ENCODE data around the gene LCA5L. TPM values are rescaled to one million over a fixed set of nuclear protein-coding genes. Genes with fewer than 3 reads are reported as not detected.
A peak's percentile ranks its signal among the peaks of the same experiment; 100 is the strongest.
"Not testable (repeated sequence)": the region's sequence is repeated elsewhere in the genome, so short reads cannot be mapped to it uniquely, and the experiment has no call there.

LCA5L gene
- total and polyA plus RNA-seq, 8 donors, result 1.7 to 6.3 (median 3.7) TPM

- TF ChIP-seq, protein P1, sequence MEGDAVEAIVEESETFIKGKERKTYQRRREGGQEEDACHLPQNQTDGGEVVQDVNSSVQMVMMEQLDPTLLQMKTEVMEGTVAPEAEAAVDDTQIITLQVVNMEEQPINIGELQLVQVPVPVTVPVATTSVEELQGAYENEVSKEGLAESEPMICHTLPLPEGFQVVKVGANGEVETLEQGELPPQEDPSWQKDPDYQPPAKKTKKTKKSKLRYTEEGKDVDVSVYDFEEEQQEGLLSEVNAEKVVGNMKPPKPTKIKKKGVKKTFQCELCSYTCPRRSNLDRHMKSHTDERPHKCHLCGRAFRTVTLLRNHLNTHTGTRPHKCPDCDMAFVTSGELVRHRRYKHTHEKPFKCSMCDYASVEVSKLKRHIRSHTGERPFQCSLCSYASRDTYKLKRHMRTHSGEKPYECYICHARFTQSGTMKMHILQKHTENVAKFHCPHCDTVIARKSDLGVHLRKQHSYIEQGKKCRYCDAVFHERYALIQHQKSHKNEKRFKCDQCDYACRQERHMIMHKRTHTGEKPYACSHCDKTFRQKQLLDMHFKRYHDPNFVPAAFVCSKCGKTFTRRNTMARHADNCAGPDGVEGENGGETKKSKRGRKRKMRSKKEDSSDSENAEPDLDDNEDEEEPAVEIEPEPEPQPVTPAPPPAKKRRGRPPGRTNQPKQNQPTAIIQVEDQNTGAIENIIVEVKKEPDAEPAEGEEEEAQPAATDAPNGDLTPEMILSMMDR (IDR thresholded peaks at IDR 0.05), result no peak
- Histone ChIP-seq H3K4me1 (peaks cover 8 to 52% of the 10 kb centered on the region in 2 donors), H3K27ac (peak overlapping the region; percentile 49 to 69), H3K27me3 (no peaks in the 10 kb centered on the region), H3K4me3 (peak overlapping the region; percentile 25 to 30), H3K36me3 (no peaks in the 10 kb centered on the region), H3K9me3 (no peaks in the 10 kb centered on the region)
- ATAC-seq (peak; percentile 71), DNase-seq (peak; percentile 62 to 92 (median 89))
- intact Hi-C loops (cut with DNase I), result no loop called here
These were observed 60.1 kb downstream of the LCA5L start for GRCh38 chr21:39385299-39386145.

DNA sequence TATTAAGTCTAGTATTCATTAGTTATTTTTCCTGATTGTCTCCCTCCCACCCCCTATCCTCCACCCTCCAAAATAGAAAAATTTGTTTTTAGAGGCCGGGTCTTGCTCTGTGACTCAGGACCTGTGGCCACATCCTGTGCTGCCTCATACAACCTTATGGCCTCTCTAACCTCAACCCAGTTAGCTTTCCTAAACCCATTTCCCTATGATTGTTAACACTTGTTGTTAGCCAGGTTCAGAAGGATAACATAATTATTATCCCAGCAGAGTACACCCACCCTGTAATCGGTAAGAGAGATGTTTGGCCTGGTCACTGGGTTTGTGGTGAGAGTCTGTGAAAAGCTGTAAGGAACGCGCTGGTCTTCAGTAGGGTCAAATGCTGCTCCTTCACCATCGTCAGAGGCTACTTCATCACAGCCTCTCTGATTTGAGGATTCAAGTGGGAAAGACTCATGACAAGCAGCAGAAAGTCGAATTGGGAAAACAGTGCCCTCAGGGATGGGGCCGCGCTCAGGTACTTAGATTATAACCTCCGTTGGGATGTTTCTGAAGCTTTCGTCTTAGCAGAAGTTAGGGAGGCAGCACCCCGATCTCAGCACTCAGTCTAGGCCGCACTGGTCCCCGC lies 60.8 kb downstream of the LCA5L start:
- Histone ChIP-seq H3K9me3 (no peaks in the 10 kb centered on the region), H3K4me1 (peaks cover 8 to 54% of the 10 kb centered on the region in 2 donors), H3K27me3 (no peaks in the 10 kb centered on the region), H3K27ac (no peak overlapping the region), H3K36me3 (no peaks in the 10 kb centered on the region), H3K4me3 (no peak overlapping the region)
- TF ChIP-seq, protein P1 (IDR thresholded peaks at IDR 0.05), result no peak
- intact Hi-C loops (cut with DNase I), result no loop called here
- no peak for ATAC-seq
- DNase-seq, result no peak

GRCh38 chr21:39382096-39382495 lies 63.5 kb downstream of the LCA5L start:
- H3K9me3 ChIP-seq; ATAC-seq; intact Hi-C loops (cut with DNase I); H3K27ac ChIP-seq; H3K4me3 ChIP-seq; DNase-seq; H3K36me3 ChIP-seq; H3K27me3 ChIP-seq: not testable (repeated sequence)
- H3K4me1 ChIP-seq, result peaks cover 4 to 37% of the 10 kb centered on the region in 2 donors

GRCh38 chr21:39381009-39381408 lies 64.6 kb downstream of the LCA5L start:
- no peaks in the 10 kb centered on the region for H3K27me3 ChIP-seq
- peaks cover 0 to 31% of the 10 kb centered on the region in 2 donors for H3K4me1 ChIP-seq
- intact Hi-C loops (cut with DNase I), result no loop called here
- DNase-seq (no peak), ATAC-seq (no peak)
- H3K9me3 ChIP-seq, result no peaks in the 10 kb centered on the region
- peak overlapping the region; percentile 65 to 78 for H3K4me3 ChIP-seq
- no peaks in the 10 kb centered on the region for H3K36me3 ChIP-seq
- H3K27ac ChIP-seq, result peak overlapping the region; percentile 86 to 93
- TF ChIP-seq, protein P1 (IDR thresholded peaks at IDR 0.05), result no peak

DNA sequence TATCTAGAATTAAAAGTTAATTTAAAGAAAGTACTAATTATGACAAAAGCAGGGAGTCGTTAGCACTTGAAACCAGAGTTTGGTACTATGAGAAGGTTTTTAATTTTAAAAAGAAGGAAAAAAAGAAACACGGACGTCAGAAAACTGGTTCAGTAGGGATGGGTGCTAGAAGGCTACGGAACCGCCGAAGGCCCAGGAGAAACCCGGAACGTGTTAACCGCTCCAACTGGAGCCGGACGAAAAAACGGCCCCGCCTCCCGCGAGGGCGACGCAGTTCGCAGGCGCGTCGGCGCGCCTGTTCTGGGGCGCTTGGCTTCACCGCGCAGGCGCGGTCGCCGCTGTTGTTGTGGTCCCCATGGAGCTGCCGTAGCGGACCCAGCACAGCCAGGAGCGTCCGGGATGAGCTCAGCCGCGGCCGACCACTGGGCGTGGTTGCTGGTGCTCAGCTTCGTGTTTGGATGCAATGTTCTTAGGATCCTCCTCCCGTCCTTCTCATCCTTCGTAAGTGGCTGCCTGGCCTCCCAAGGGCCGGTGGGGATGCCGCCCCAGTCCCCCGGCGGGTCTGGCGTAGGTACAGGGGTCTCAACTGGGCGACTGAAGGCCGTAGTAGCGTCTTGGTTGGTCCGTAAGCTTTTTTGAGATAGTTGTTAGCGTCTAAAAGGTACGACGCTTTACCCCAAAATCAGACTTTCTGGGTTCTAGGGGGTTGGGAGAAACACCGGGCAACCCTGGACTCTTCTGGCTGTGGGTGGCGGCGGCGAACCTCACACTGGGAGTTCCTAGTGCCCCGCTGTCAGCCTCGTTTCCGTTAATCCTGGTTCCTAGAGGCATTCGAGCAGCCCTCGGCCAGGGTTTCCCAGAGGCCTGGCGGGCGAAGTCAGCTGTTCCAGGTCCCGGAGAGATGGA lies 65.3 kb downstream of the LCA5L start:
- Histone ChIP-seq H3K4me1 (peaks cover 0 to 23% of the 10 kb centered on the region in 2 donors), H3K27me3 (no peaks in the 10 kb centered on the region), H3K4me3 (peak overlapping the region; percentile 65 to 78), H3K9me3 (no peaks in the 10 kb centered on the region), H3K27ac (peak overlapping the region; percentile 86 to 93), H3K36me3 (no peaks in the 10 kb centered on the region)
- DNase-seq (peak; percentile 91 to 100 (median 97)), ATAC-seq (peak; percentile 99)
- intact Hi-C loops (cut with DNase I), result no loop called here
- TF ChIP-seq, protein P1 (IDR thresholded peaks at IDR 0.05), result no peak
